ENCODE results near the gene MT1G. TPM values are rescaled to one million over a fixed set of nuclear protein-coding genes. Genes with fewer than 3 reads are reported as not detected.

MT1G gene
- polyA plus RNA-seq, 1 experiment = not detected

GRCh38 chr16:56688762-56689161 lies 20.9 kb upstream of the MT1G start:
- TF ChIP-seq CTCF (IDR thresholded peaks at IDR 0.05; ENCODE audit: low read depth, low read length) = no peak
- ChIA-PET CTCF (interaction anchor here (2.1 kb wide), 1 partner anchor 13 kb away, joined by 10 read pairs; no protein-coding TSS in a partner anchor), POLR2A (no interaction called here)
- Histone ChIP-seq H3K9me3 (ENCODE audit: control insufficient read depth, insufficient read depth, low read length) (peaks cover 13% of the 10 kb centered on the region), H3K27ac (ENCODE audit: low read depth, low read length) (no peak overlapping the region), H3K27me3 (ENCODE audit: control insufficient read depth, insufficient read depth, low read length) (no peaks in the 10 kb centered on the region), H3K4me3 (ENCODE audit: low read depth, low read length) (no peak overlapping the region)
- no peak for DNase-seq (ENCODE audit: low read depth, low spot score)

GRCh38 chr16:56686758-56687157 lies 18.9 kb upstream of the MT1G start:
- ChIA-PET POLR2A (no interaction called here), CTCF (interaction anchor here (1.0 kb wide), 1 partner anchor 15 kb away, joined by 4 read pairs; no protein-coding TSS in a partner anchor)
- Histone ChIP-seq H3K9me3 (ENCODE audit: control insufficient read depth, insufficient read depth, low read length) (peaks cover 13% of the 10 kb centered on the region), H3K27ac (ENCODE audit: low read depth, low read length) (no peak overlapping the region), H3K4me3 (ENCODE audit: low read depth, low read length) (no peak overlapping the region), H3K27me3 (ENCODE audit: control insufficient read depth, insufficient read depth, low read length) (no peaks in the 10 kb centered on the region)
- DNase-seq (ENCODE audit: low read depth, low spot score) = no peak
- no peak for TF ChIP-seq CTCF (IDR thresholded peaks at IDR 0.05; ENCODE audit: low read depth, low read length)

GRCh38 chr16:56684926-56685590 lies 17.2 kb upstream of the MT1G start:
- H3K9me3 ChIP-seq (ENCODE audit: control insufficient read depth, insufficient read depth, low read length) = peaks cover 13% of the 10 kb centered on the region
- no peak overlapping the region for H3K27ac ChIP-seq (ENCODE audit: low read depth, low read length)
- ChIA-PET CTCF (no interaction called here), POLR2A (no interaction called here)
- H3K27me3 ChIP-seq (ENCODE audit: control insufficient read depth, insufficient read depth, low read length) = no peaks in the 10 kb centered on the region
- TF ChIP-seq CTCF (IDR thresholded peaks at IDR 0.05; ENCODE audit: low read depth, low read length) = no peak
- DNase-seq (ENCODE audit: low read depth, low spot score) = no peak
- H3K4me3 ChIP-seq (ENCODE audit: low read depth, low read length) = no peak overlapping the region

- TF ChIP-seq CTCF (IDR thresholded peaks at IDR 0.05; ENCODE audit: low read depth, low read length) = no peak
- no peak for DNase-seq (ENCODE audit: low read depth, low spot score)
- H3K4me3 ChIP-seq (ENCODE audit: low read depth, low read length) = no peak overlapping the region
- H3K27ac ChIP-seq (ENCODE audit: low read depth, low read length) = no peak overlapping the region
- H3K27me3 ChIP-seq (ENCODE audit: control insufficient read depth, insufficient read depth, low read length) = no peaks in the 10 kb centered on the region
- peaks cover 13% of the 10 kb centered on the region for H3K9me3 ChIP-seq (ENCODE audit: control insufficient read depth, insufficient read depth, low read length)
- CTCF ChIA-PET = no interaction called here
- POLR2A ChIA-PET = no interaction called here
Measured at GRCh38 chr16:56684256-56684925, 16.5 kb upstream of the MT1G start.

Data from AG04450 (cell line).